GM19043 (cell line): ENCODE data around the gene CACNA2D3.

Source experiments
- ATAC-seq: cut with Tn5 transposase; IDR thresholded peaks from one replicate; pipeline ENCODE4 v1.9.1; 2021; ENCODE audit warnings: low read depth; ENCODE audit not compliant: unreplicated experiment

The CACNA2D3 gene

GRCh38 chr3:54888162-54888561, 765.8 kb downstream of the CACNA2D3 start:
- ATAC-seq = no peak

- no peak for ATAC-seq
Measured at GRCh38 chr3:54888873-54889272, 766.5 kb downstream of the CACNA2D3 start.

GRCh38 chr3:54889731-54890130, 767.4 kb downstream of the CACNA2D3 start:
- ATAC-seq = no peak

- no peak for ATAC-seq
Measured at GRCh38 chr3:54891540-54891897, 769.2 kb downstream of the CACNA2D3 start.

GRCh38 chr3:54892168-54892567, 769.8 kb downstream of the CACNA2D3 start:
- no peak for ATAC-seq

- no peak for ATAC-seq
Measured at GRCh38 chr3:54895613-54896012, 773.3 kb downstream of the CACNA2D3 start.

GRCh38 chr3:54897028-54897711, 774.8 kb downstream of the CACNA2D3 start:
- ATAC-seq = no peak

- no peak for ATAC-seq
Measured at GRCh38 chr3:54899273-54899672, 776.9 kb downstream of the CACNA2D3 start.

GRCh38 chr3:54900838-54901591, 778.7 kb downstream of the CACNA2D3 start:
- no peak for ATAC-seq

GRCh38 chr3:54901906-54902685, 779.7 kb downstream of the CACNA2D3 start:
- ATAC-seq = no peak

GRCh38 chr3:54905261-54905888, 783.0 kb downstream of the CACNA2D3 start:
- no peak for ATAC-seq

- ATAC-seq = no peak
Measured at GRCh38 chr3:54905920-54906319, 783.6 kb downstream of the CACNA2D3 start.

GRCh38 chr3:54906763-54907162, 784.4 kb downstream of the CACNA2D3 start:
- no peak for ATAC-seq

- no peak for ATAC-seq
Measured at GRCh38 chr3:54909191-54909590, 786.8 kb downstream of the CACNA2D3 start.

- no peak for ATAC-seq
Measured at GRCh38 chr3:54914180-54914579, 791.8 kb downstream of the CACNA2D3 start.

- ATAC-seq = no peak
Measured at GRCh38 chr3:54915181-54915580, 792.8 kb downstream of the CACNA2D3 start.

GRCh38 chr3:54915976-54916375, 793.6 kb downstream of the CACNA2D3 start:
- no peak for ATAC-seq

GRCh38 chr3:54916732-54917131, 794.4 kb downstream of the CACNA2D3 start:
- ATAC-seq = no peak

GRCh38 chr3:54917174-54917573, 794.8 kb downstream of the CACNA2D3 start:
- ATAC-seq = no peak

GRCh38 chr3:54917862-54918261, 795.5 kb downstream of the CACNA2D3 start:
- ATAC-seq = no peak

GRCh38 chr3:54918516-54918915, 796.2 kb downstream of the CACNA2D3 start:
- no peak for ATAC-seq
